K562 (cell line): ENCODE measurements around the gene VILL. TPM values are rescaled to one million over a fixed set of nuclear protein-coding genes. Genes with fewer than 3 reads are reported as not detected.

Experiments used
- ATAC-seq: fragments of 200-7000 bp; cut with Tn5 transposase; 3 replicates; pipeline ENCODE4 v1.9.1; 2020; ENCODE audit warnings: moderate library complexity
- BruUV-seq: library from RNA; stranded (reverse); fragments of 400-500 nt; replicated peaks from 2 replicates; lab custom pipeline; 2021; lab: Mats Ljungman, UMichigan
- CTCF ChIA-PET: fragments of 300-600 bp; formaldehyde crosslinking; extraction: SDS; loops from one replicate; lab custom pipeline; 2021; ENCODE audit warnings: low intra/inter-chr PET ratio; lab: Yijun Ruan, JAX
- POLR2A ChIA-PET: fragments of 300-600, 350-650 bp; sonication (Branson Sonifier 250); formaldehyde crosslinking; extraction: SDS; loops from one replicate; lab custom pipeline; 2021; ENCODE audit warnings: antibody characterized with exemption, inconsistent platforms; lab: Yijun Ruan, JAX
- DNase-seq, 4 experiments: peaks; one replicate each; pipeline versions ENCODE4 v3.0.0 to v3.0.0-alpha.2; 2011 to 2018; ENCODE audit warnings: low spot score in 3 of 4, mixed read lengths in 3 of 4; ENCODE audit errors: extremely low read depth in 1 of 4
- FAIRE-seq: peaks from 2 replicates; lab custom pipeline; 2011; peaks lifted over from hg19 to GRCh38; lab: Jason Lieb, UNC
- H2AFZ ChIP-seq: 2 replicates; pipeline ENCODE4 v1.6.0; 2011; ENCODE audit warnings: low read depth, low read length, control low read depth, inconsistent platforms
- H3K27ac ChIP-seq: fragments of 200-600 bp; 3 replicates; pipeline ENCODE4 v1.8.0; 2011; ENCODE audit warnings: low read depth, mild to moderate bottlenecking, control low read depth, inconsistent platforms, low read length, moderate library complexity, mixed read lengths; ENCODE audit errors: extremely low read depth
- H3K27me3 ChIP-seq, 2 experiments: fragments of 300-600 bp in 1 of 2; 2 replicates in 1 of 2; 3 replicates in 1 of 2; pipeline versions ENCODE4 v1.6.0 to v1.8.0; 2011; ENCODE audit warnings: inconsistent platforms in 2 of 2, low read length in 2 of 2, mild to moderate bottlenecking in 1 of 2, mixed read lengths in 1 of 2, moderate library complexity in 1 of 2; ENCODE audit not compliant: control insufficient read depth in 2 of 2, insufficient read depth in 2 of 2
- H3K36me3 ChIP-seq: fragments of 300-600 bp; 3 replicates; pipeline ENCODE4 v1.8.0; 2011; ENCODE audit warnings: mild to moderate bottlenecking, low read length, inconsistent platforms; ENCODE audit not compliant: control insufficient read depth, insufficient read depth
- H3K4me1 ChIP-seq, 2 experiments: fragments of 200-600 bp in 1 of 2; replicated peaks in 1 of 2; 2 replicates in 1 of 2; 3 replicates in 1 of 2; pipeline versions ENCODE4 v1.5.1 to v1.8.0; 2011; ENCODE audit warnings: inconsistent platforms in 2 of 2, low read length in 2 of 2, mild to moderate bottlenecking in 1 of 2, mixed read lengths in 1 of 2, moderate library complexity in 1 of 2; ENCODE audit not compliant: control insufficient read depth in 2 of 2, insufficient read depth in 2 of 2
- H3K4me2 ChIP-seq: 2 replicates; pipeline ENCODE4 v1.6.1; 2011; ENCODE audit warnings: low read length, control low read depth, inconsistent platforms, mixed read lengths; ENCODE audit not compliant: insufficient read depth
- H3K4me3 ChIP-seq: fragments of 200-600 bp; sonication (generic), shearing (Covaris generic); 2 replicates; pipeline ENCODE4 v1.5.1; 2016; ENCODE audit warnings: control low read depth, inconsistent platforms
- H3K79me2 ChIP-seq: fragments of 200-600 bp; 3 replicates; pipeline ENCODE4 v1.8.0; 2011; ENCODE audit warnings: low read length, inconsistent platforms; ENCODE audit not compliant: control insufficient read depth, insufficient read depth
- H3K9ac ChIP-seq, 2 experiments: 2 replicates each; pipeline versions ENCODE4 v1.6.0 to v1.6.1; 2011; ENCODE audit warnings: low read depth in 2 of 2, low read length in 2 of 2, control low read depth in 1 of 2, inconsistent platforms in 1 of 2, mild to moderate bottlenecking in 1 of 2, mixed read lengths in 1 of 2; ENCODE audit not compliant: insufficient read depth in 1 of 2
- H3K9me1 ChIP-seq: one replicate; pipeline ENCODE4 v1.6.0; 2011; ENCODE audit warnings: inconsistent platforms, mild to moderate bottlenecking, low read length, moderate library complexity; ENCODE audit not compliant: control insufficient read depth, insufficient read depth
- H3K9me3 ChIP-seq: replicated peaks from 2 replicates; pipeline ENCODE4 v1.5.1; 2011; ENCODE audit warnings: low read depth, low read length, inconsistent platforms; ENCODE audit not compliant: control insufficient read depth, insufficient read depth
- H4K20me1 ChIP-seq: replicated peaks from 2 replicates; pipeline ENCODE4 v1.6.1; 2011; ENCODE audit warnings: low read length, inconsistent platforms, mixed read lengths; ENCODE audit not compliant: control insufficient read depth, insufficient read depth
- ARID3B ChIP-seq: fragments of 250-450 bp; sonication (Bioruptor Pico); IDR thresholded peaks from 2 replicates; pipeline ENCODE4 v1.4.0; 2020; ENCODE audit warnings: borderline replicate concordance
- BCOR ChIP-seq: fragments of 450-650 bp; IDR thresholded peaks from 2 replicates; pipeline ENCODE4 v1.6.1; 2016
- DACH1 ChIP-seq: fragments of 450-650 bp; IDR thresholded peaks from 2 replicates; pipeline ENCODE4 v1.6.1; 2018; ENCODE audit not compliant: partially characterized antibody
- ETV1 ChIP-seq: fragments of 450-650 bp; conservative IDR thresholded peaks from 2 replicates; pipeline ENCODE4 v1.6.1; 2016; ENCODE audit warnings: missing genetic modification characterization, control low read depth, low read depth, missing compliant biosample characterization
- HCFC1 ChIP-seq: IDR thresholded peaks from 2 replicates; pipeline ENCODE4 v1.6.1; 2012; ENCODE audit warnings: low read depth, low read length, improper control_type of control experiment
- NCOR1 ChIP-seq: fragments of 450-650 bp; IDR thresholded peaks from 2 replicates; pipeline ENCODE4 v1.6.1; 2016; ENCODE audit warnings: mild to moderate bottlenecking, moderate library complexity
- RAD21 ChIP-seq, 2 experiments: fragments of 250-450 bp in 1 of 2; fragments of 450-650 bp in 1 of 2; sonication (Bioruptor Pico) in 1 of 2; formaldehyde crosslinking in 1 of 2; IDR thresholded peaks in 1 of 2; conservative IDR thresholded peaks in 1 of 2; 2 replicates each; pipeline versions ENCODE4 v1.4.0 to v1.8.0; 2020 to 2022; ENCODE audit warnings: mild to moderate bottlenecking in 2 of 2, moderate library complexity in 1 of 2
- ZFX ChIP-seq: sonication (generic); formaldehyde crosslinking; IDR thresholded peaks from 2 replicates; pipeline ENCODE4 v1.8.0; 2022; ENCODE audit warnings: mild to moderate bottlenecking, missing genetic modification reagents, moderate library complexity
- ZNF224 ChIP-seq: sonication (generic); formaldehyde crosslinking; IDR thresholded peaks from 2 replicates; pipeline ENCODE4 v1.8.0; 2022; ENCODE audit warnings: mild to moderate bottlenecking, missing genetic modification reagents
- ZNF444 ChIP-seq: fragments of 250-450 bp; sonication (Bioruptor Pico); IDR thresholded peaks from 2 replicates; pipeline ENCODE4 v1.4.0; 2020; ENCODE audit warnings: mild to moderate bottlenecking, moderate library complexity
- ZSCAN32 ChIP-seq: fragments of 450-650 bp; formaldehyde crosslinking; IDR thresholded peaks from 2 replicates; pipeline ENCODE4 v1.4.0; 2020; ENCODE audit warnings: mild to moderate bottlenecking, moderate library complexity
- WGBS: fragments of 100-300 bp; shearing (Covaris generic); methylation state at CpG from one replicate; pipeline ENCODE4 v1.1.6; 2016; ENCODE audit warnings: low coverage, mixed read lengths; ENCODE audit not compliant: insufficient coverage; ENCODE audit errors: missing lambda C conversion rate; 5-methylcytosine and 5-hydroxymethylcytosine counted together
- in situ Hi-C: fragments of 300-500 bp; cut with MboI; formaldehyde crosslinking; loops from 4 replicates; pipeline ENCODE4 v1.15.0; 2018; ENCODE audit warnings: inconsistent platforms, mixed read lengths
- intact Hi-C: fragments of 100-400 bp; cut with micrococcal nuclease; formaldehyde crosslinking; loops from 2 replicates; pipeline ENCODE4 v1.14.2; 2022
- polyA plus RNA-seq, 8 experiments: library from polyadenylated mRNA; depleted of rRNA in 4 of 8; stranded (reverse) in 5 of 8; unstranded in 3 of 8; fragments of >200 nt; fragmentation: Nextera tagmentation in 2 of 8; fragmentation: Illumina TruSeq in 1 of 8; extraction: Ambion mirVana in 2 of 8; extraction: Trizol in 1 of 8; gene quantifications; 2 replicates each; pipeline versions ENCODE4 v1.2.1 to v1.2.3, GENCODE V29; 2011 to 2014; ENCODE audit warnings: inconsistent platforms in 1 of 8, missing spikeins in 1 of 8
- total RNA-seq, 7 experiments: library from RNA; depleted of rRNA in 6 of 7; stranded (reverse); fragments of >200 nt in 6 of 7; fragmentation: Illumina TruSeq in 2 of 7; extraction: Trizol in 2 of 7; gene quantifications; 2 replicates each; pipeline versions ENCODE4 v1.2.1 to v1.2.3, GENCODE V29; 2011 to 2021; ENCODE audit warnings: low replicate concordance in 1 of 7

Gene VILL
- total and polyA plus RNA-seq, 9 of the 15 experiments (the other 6 are each of a cell fraction or from before 2014, with no cell fraction given): 0.11 to 16.0 (median 8.8) TPM

GRCh38 chr3:37956723-37957538 is 33.7 kb upstream of the VILL start:
- H3K4me1 ChIP-seq: no peaks in the 10 kb centered on the region
- no peak for TF ChIP-seq ZNF444 (CRISPR knock-in tag)
- no peak for TF ChIP-seq ZFX (CRISPR knock-in tag)
- no peak for TF ChIP-seq HCFC1
- TF ChIP-seq NCOR1: no peak
- TF ChIP-seq ETV1 (tag): no peak
- TF ChIP-seq DACH1: no peak
- TF ChIP-seq ARID3B (CRISPR knock-in tag): no peak
- no peak for TF ChIP-seq RAD21 (CRISPR knock-in tag; conservative IDR thresholded peaks at IDR 0.05 in 1 of 2, IDR thresholded peaks at IDR 0.05 in 1 of 2)
- no peak for TF ChIP-seq ZNF224
- no peak for TF ChIP-seq ZSCAN32
- no peak for TF ChIP-seq BCOR

More at GRCh38 chr3:37956723-37957538, 33.7 kb upstream of the VILL start:
- H3K9me3 ChIP-seq: no peaks in the 10 kb centered on the region
- no peaks in the 10 kb centered on the region for H3K36me3 ChIP-seq
- 28% methylated on average over 2 of the region's 2 CpGs for WGBS
- no peak overlapping the region for H2AFZ ChIP-seq
- ATAC-seq: no peak; the same call in 2 of the 3 replicates
- no peaks in the 10 kb centered on the region for H4K20me1 ChIP-seq
- intact Hi-C loops (no loop called here), in situ Hi-C loops (no loop called here)
- H3K9me1 ChIP-seq: no peaks in the 10 kb centered on the region
- no peaks in the 10 kb centered on the region for H3K79me2 ChIP-seq
- no peak for FAIRE-seq
- ChIA-PET CTCF (no interaction called here), POLR2A (interaction anchor here (0.7 kb wide), 1 partner anchor 100 kb away, joined by 4 read pairs; no protein-coding TSS in a partner anchor)
- peaks cover 3 to 4% of the 10 kb centered on the region in 2 experiments; a peak in 1 of 5 replicates for H3K27me3 ChIP-seq
- no peak for DNase-seq
- no TSS peak for BruUV-seq
- no peak overlapping the region for H3K4me2 ChIP-seq
- no peak overlapping the region for H3K9ac ChIP-seq
- no peak overlapping the region for H3K4me3 ChIP-seq
- H3K27ac ChIP-seq: no peak overlapping the region
